ENCODE data around the gene NBPF11.
"Not testable (repeated sequence)": the region's sequence is repeated elsewhere in the genome, so short reads cannot be mapped to it uniquely, and the experiment has no call there.

Gene NBPF11

DNA sequence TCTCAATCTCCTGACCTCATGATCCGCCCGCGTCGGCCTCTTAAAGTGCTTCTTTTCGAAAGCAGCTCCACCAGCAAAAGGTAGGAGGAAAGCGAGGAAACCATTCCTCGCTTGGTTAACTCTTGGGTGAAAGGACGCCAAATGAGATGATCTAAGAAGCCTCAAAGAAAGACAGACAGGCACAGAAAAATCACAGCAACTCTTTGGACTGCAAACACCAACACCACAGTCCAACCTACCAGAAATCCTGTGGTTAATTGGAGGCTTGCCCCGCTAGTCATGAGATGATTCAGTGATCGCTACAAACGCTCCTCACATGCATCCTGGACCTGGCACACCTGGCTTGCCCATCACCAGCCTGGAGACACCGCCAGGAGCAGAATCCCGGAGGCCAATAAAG is 1.1 kb downstream of the NBPF11 start:
- not testable (repeated sequence) for DNase-seq (ENCODE audit: low read depth)

DNA sequence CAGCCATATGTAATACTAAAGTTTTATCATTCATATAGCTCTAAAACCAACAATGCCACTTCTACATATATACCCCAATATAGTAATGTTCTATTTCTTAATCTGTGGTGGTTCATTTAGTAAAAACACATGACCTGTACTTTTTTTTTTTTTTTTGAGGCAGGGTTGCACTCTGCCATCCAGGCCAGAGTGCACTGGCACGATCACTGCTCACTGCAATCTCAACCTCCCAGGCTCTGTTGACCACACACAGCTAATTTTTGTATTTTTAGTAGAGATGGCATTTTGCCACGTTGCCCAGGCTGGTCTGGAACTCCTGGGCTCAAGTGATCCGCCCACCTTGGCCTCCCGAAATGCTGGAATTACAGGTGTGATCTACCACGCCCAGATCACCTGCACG is 2.1 kb downstream of the NBPF11 start:
- DNase-seq (ENCODE audit: low read depth): not testable (repeated sequence)

DNA sequence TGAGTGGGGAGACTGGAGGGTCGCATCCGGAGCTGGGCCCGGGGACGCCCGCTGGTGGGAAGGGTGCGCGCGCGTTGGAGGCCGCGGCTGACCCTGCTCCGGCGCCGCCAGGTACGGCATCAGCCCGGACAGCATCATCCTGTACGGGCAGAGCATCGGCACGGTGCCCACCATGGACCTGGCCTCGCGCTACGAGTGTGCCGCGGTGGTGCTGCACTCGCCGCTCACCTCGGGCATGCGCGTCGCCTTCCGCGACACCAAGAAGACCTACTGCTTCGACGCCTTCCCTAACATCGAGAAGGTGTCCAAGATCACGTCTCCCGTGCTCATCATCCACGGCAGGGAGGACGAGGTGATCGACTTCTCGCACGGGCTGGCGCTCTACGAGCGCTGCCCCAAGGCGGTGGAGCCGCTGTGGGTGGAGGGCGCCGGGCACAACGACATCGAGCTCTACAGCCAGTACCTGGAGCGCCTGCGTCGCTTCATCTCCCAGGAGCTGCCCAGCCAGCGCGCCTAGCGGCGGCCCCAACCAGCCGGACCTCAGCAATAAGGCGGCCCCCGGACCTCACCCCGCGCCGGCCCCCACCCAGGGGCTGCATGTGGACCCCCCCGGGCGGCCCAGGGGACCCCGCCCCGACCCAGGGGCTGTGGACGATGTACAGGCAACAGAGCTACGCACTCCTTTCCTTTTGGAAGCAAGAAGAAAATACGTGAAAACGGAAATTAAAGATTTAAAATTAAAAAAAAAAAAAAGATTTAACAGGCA is 2.8 kb downstream of the NBPF11 start:
- not testable (repeated sequence) for DNase-seq (ENCODE audit: low read depth)

DNA sequence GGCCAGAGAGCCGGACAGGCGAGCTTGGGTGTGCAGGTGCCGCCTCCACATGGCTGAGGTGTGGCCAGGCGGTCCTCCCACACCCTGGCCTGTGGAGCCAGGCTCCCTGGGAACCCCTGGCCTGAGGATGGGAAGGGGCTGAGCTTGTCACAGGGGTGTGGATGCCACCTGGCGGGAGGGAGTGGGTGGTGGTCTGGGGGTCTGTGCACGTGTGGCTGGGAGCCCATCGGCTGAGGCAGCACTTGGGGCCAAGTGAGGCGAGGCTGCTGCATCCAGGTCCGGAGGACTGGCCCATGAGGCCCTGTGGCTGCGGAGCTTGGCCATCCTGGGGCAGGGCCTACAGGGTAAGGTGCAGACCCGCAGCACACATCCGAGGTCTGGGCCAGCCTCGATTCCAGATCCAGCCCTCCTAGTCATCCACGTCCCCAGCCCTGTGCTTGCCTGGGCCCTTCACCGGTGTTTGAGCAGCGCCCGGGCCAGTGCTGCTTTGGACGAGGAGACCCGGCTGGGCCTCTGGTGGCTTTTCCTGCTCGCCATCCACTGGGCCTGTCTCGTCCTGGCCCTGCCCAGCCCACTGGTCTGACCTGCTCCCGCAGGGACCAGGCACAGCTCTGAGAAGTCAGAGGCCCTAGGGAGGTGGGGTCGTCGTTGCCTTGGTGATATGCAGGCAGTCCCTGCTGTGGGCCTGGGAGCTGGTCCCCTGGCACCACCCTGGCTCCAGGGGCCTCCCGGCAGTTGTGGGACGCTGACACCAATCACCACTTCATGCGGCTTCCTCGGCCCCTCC is 4.8 kb downstream of the NBPF11 start:
- DNase-seq (ENCODE audit: low read depth): not testable (repeated sequence)

DNA sequence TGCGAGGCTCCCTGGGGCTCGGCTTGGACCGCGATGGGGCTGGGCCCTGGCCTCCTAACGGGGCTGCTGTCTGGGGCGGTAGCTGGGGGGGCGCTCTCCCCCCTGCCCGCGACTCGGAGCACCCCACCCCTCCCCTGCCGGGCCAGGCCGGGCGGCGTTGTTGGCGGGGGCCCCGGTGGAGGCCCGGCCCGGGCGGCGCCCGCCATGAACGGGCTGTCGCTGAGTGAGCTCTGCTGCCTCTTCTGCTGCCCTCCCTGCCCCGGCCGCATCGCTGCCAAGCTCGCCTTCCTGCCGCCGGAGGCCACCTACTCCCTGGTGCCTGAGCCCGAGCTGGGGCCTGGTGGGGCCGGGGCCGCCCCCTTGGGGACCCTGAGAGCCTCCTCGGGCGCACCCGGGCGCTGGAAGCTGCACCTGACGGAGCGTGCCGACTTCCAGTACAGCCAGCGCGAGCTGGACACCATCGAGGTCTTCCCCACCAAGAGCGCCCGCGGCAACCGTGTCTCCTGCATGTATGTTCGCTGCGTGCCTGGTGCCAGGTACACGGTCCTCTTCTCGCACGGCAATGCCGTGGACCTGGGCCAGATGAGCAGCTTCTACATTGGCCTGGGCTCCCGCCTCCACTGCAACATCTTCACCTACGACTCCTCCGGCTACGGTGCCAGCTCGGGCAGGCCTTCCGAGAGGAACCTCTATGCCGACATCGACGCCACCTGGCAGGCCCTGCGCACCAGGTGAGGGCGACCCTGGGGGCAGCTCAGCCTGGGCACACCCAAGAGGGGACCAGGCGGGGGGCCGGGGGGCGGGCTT is 5.7 kb downstream of the NBPF11 start:
- not testable (repeated sequence) for DNase-seq (ENCODE audit: low read depth)

GRCh38 chr1:148143223-148143622 is 8.9 kb downstream of the NBPF11 start:
- DNase-seq (ENCODE audit: low read depth): not testable (repeated sequence)

DNA sequence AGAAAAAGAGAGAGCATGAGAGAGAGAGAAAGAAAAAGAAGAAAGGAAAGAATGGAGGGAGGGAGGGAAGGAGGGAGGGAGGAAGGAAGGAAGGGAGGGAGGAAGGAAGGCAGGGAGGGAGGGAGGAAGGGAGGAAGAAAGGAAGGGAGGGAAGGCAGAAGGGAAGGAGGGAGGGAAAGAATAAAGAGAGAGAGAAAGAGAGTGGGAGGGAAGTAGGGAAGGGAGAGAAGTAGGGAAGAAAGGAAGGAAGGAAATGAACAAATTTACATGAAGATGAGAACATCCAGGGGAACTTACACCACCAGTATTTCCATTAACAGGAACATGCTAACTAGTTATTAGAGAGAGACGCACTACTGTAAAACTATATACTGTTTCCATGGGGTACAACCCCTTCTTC is 10.1 kb downstream of the NBPF11 start:
- DNase-seq (ENCODE audit: low read depth): not testable (repeated sequence)

- not testable (repeated sequence) for DNase-seq (ENCODE audit: low read depth)
Observed at GRCh38 chr1:148138606-148139005, 13.5 kb downstream of the NBPF11 start.

- not testable (repeated sequence) for DNase-seq (ENCODE audit: low read depth)
Observed at GRCh38 chr1:148122341-148122740, 29.7 kb downstream of the NBPF11 start.

DNA sequence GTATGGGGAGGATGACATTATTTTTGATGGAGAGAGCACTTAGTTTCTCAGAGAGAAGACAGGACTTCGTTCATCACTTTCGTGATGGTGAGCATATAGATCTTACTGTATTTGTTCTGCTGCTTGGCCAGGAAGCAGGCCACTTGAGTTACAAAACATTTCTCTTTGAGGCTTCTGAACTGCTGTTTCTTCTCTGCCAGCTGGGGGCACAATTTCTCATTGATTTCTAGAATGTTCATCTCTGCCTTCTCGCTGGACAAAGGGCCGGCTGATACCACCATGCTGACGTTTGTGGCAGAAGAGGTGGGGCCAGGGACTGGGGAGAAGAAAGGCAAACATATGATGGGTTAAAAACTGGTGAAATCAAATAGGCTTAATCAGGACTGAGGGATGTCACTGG is 31.7 kb downstream of the NBPF11 start:
- not testable (repeated sequence) for DNase-seq (ENCODE audit: low read depth)

DNA sequence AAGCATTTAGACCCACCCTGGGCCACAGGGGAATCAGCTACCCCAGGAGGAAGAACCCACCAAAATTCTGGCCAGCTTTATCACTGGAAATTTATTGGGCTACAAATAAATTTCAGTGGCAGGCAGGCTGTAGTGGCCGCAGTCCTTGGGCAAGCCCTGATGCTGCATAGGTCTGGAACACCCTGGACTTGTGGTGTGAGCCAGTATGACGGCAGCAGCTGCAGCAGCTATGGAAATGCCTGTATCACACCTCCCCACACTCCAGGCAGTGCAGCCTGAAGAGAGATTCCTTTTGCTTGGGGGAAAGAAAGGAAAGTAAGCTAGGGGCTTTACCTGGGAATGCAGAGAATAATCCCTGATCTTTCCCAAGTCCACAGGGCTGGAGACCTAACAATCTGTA is 56.3 kb downstream of the NBPF11 start:
- not testable (repeated sequence) for DNase-seq (ENCODE audit: low read depth)

DNA sequence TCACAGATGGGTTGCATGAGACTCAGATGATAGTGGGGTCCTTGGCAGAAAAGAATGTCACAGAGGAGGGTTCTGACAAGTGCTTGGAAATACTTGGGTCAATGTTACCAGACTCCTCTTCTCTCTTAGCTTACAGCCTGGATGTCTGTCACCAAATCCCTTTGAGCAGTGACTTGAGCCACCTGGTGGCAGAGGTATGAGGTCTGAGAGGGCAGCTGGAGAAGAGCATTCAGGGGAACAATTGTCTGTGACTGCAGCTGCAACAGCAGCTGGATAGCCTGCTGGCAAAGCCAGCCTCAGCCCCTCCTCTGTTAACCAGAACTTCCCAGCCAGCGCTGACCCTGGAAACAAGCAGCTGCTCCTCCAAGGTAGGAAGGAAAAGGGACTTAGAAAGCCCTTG is 65.9 kb downstream of the NBPF11 start:
- DNase-seq (ENCODE audit: low read depth): not testable (repeated sequence)

GRCh38 chr1:148081205-148081604 is 70.9 kb downstream of the NBPF11 start:
- not testable (repeated sequence) for DNase-seq (ENCODE audit: low read depth)

DNA sequence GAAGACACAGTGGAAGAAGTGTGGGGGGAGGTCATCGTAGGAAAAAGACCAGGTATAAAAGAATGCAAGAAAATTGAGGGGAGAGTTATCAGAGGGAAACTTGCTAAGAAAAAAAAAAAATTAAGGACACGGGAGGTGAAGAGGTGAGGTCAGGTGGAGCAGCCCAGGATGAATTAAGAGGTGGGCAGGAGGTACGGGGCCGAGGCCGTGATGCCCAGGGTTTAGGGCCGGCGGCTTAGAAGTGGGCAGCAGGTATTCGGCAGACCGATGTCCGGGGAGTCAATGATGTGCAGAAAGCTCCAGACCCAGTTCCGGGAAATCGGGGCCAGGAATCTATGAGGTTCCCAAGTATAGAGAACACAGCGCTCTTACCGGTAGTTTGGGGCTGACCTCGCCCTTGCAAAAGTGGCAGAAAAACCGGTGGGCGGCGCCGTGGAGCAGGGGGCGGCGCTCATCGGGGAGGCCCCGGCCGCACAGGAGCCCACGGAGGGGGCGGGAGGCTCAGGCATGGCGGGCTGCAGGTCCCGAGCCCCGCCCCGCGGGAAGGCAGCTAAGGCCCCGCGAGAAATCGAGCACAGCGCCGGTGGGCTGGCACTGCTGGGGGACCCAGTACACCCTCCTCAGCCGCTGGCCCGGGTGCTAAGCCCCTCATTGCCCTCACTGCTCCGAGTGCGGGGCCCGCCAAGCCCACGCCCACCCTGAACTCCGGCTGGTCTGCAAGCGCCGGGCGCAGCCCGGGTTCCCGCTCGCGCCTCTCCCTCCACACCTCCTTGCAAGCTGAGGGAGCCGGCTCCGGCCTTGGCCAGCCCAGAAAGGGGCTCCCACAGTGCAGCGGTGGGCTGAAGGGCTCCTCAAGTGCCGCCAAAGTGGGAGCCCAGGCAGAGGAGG is 73.2 kb downstream of the NBPF11 start:
- not testable (repeated sequence) for DNase-seq (ENCODE audit: low read depth)

GRCh38 chr1:148078090-148078489 is 74.0 kb downstream of the NBPF11 start:
- not testable (repeated sequence) for DNase-seq (ENCODE audit: low read depth)

- not testable (repeated sequence) for DNase-seq (ENCODE audit: low read depth)
Observed at GRCh38 chr1:148077458-148077857, 74.6 kb downstream of the NBPF11 start.

- DNase-seq (ENCODE audit: low read depth): not testable (repeated sequence)
Observed at GRCh38 chr1:148073392-148073791, 78.7 kb downstream of the NBPF11 start.

DNA sequence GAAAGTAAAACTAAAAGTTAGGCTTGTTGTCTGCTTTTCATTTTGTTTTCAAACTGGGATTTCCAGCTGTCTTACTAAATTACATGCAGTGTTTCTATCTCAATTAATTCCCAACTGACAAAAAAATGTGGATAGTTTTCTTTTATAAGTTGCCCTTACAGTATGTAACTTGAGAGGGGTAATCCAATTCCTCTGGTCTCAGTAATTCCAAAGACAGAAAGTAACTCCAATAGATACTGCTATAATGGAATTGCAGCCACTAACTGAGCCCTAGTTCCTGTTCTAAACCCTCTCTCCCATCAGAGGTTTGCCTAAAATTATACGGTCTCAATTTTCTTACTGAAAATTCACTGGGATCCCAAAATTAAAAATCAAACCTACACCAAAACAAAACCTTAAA is 83.5 kb downstream of the NBPF11 start:
- not testable (repeated sequence) for DNase-seq (ENCODE audit: low read depth)

GRCh38 chr1:148068201-148068600 is 83.9 kb downstream of the NBPF11 start:
- not testable (repeated sequence) for DNase-seq (ENCODE audit: low read depth)

- DNase-seq (ENCODE audit: low read depth): not testable (repeated sequence)
Observed at GRCh38 chr1:148060294-148060701, 91.8 kb downstream of the NBPF11 start.

GRCh38 chr1:148057384-148057783 is 94.7 kb downstream of the NBPF11 start:
- DNase-seq (ENCODE audit: low read depth): not testable (repeated sequence)
